ENCODE data around the gene RBBP6.

Gene RBBP6

GRCh38 chr16:24526701-24527495, 12.5 kb upstream of the RBBP6 start:
- CTCF ChIA-PET: interaction anchor here (0.6 to 2.4 kb wide), 4 partner anchors 10 to 313 kb away, joined by 3 to 12 read pairs (median 4); no protein-coding TSS in a partner anchor
- POLR2A ChIA-PET: interaction anchor here (1.0 kb wide), 1 partner anchor 521 kb away, joined by 4 read pairs; no protein-coding TSS in a partner anchor
- H3K4me3 ChIP-seq (ENCODE audit: low read depth, low read length): no peak overlapping the region
- no peaks in the 10 kb centered on the region for H3K36me3 ChIP-seq (ENCODE audit: control insufficient read depth in 2 of 2, insufficient read depth in 1 of 2, low read length in 2 of 2)
- no peaks in the 10 kb centered on the region for H3K9me3 ChIP-seq (ENCODE audit: control insufficient read depth, insufficient read depth, low read depth, low read length)
- no peaks in the 10 kb centered on the region for H3K4me1 ChIP-seq (ENCODE audit: control insufficient read depth, insufficient read depth, low read length)
- H3K27ac ChIP-seq (ENCODE audit: extremely low read depth, low read depth, low read length): no peak overlapping the region
- TF ChIP-seq TRIM28 (IDR thresholded peaks at IDR 0.05; ENCODE audit: borderline replicate concordance, low read length): no peak
- peak; percentile 95 for TF ChIP-seq ZNF121 (tag by site-specific recombination; IDR thresholded peaks at IDR 0.05)

- H3K4me3 ChIP-seq (ENCODE audit: low read depth, low read length): no peak overlapping the region
- no peaks in the 10 kb centered on the region for H3K4me1 ChIP-seq (ENCODE audit: control insufficient read depth, insufficient read depth, low read length)
- TF ChIP-seq ZNF140 (tag by site-specific recombination; IDR thresholded peaks at IDR 0.05) (no peak), ZFP41 (tag by site-specific recombination; IDR thresholded peaks at IDR 0.05; ENCODE audit: borderline replicate concordance) (no peak), PRDM4 (tag by site-specific recombination; IDR thresholded peaks at IDR 0.05) (no peak), ZNF23 (tag by site-specific recombination; IDR thresholded peaks at IDR 0.05; ENCODE audit: borderline replicate concordance) (no peak), ZNF548 (tag by site-specific recombination; IDR thresholded peaks at IDR 0.05) (no peak), ZNF335 (tag by site-specific recombination; conservative IDR thresholded peaks at IDR 0.05) (no peak), ZNF791 (tag by site-specific recombination; IDR thresholded peaks at IDR 0.05) (no peak), GLIS2 (tag by site-specific recombination; IDR thresholded peaks at IDR 0.05) (no peak), PRDM2 (tag by site-specific recombination; IDR thresholded peaks at IDR 0.05; ENCODE audit: borderline replicate concordance) (no peak)
- H3K9me3 ChIP-seq (ENCODE audit: control insufficient read depth, insufficient read depth, low read depth, low read length): no peaks in the 10 kb centered on the region
- ChIA-PET CTCF (interaction anchor here (0.6 to 1.0 kb wide), 3 partner anchors 14 to 974 kb away, joined by 3 to 4 read pairs (median 4); partner anchors contain the start of gene UBFD1), POLR2A (no interaction called here)
- no peak overlapping the region for H3K27ac ChIP-seq (ENCODE audit: extremely low read depth, low read depth, low read length)
- no peaks in the 10 kb centered on the region for H3K36me3 ChIP-seq (ENCODE audit: control insufficient read depth in 2 of 2, insufficient read depth in 1 of 2, low read length in 2 of 2)
Observed at GRCh38 chr16:24531166-24531565, 8.2 kb upstream of the RBBP6 start.

GRCh38 chr16:24534620-24535019, 4.7 kb upstream of the RBBP6 start:
- ChIA-PET POLR2A (no interaction called here), CTCF (no interaction called here)
- no peaks in the 10 kb centered on the region for H3K9me3 ChIP-seq (ENCODE audit: control insufficient read depth, insufficient read depth, low read depth, low read length)
- H3K36me3 ChIP-seq (ENCODE audit: control insufficient read depth in 2 of 2, insufficient read depth in 1 of 2, low read length in 2 of 2): no peaks in the 10 kb centered on the region
- peaks cover 3% of the 10 kb centered on the region; the same call in 1 of the 2 replicates for H3K4me1 ChIP-seq (ENCODE audit: control insufficient read depth, insufficient read depth, low read length)
- no peak for TF ChIP-seq ZNF391 (tag by site-specific recombination; IDR thresholded peaks at IDR 0.05; ENCODE audit: borderline replicate concordance, low read depth)
- H3K27ac ChIP-seq (ENCODE audit: extremely low read depth, low read depth, low read length): no peak overlapping the region
- no peak overlapping the region for H3K4me3 ChIP-seq (ENCODE audit: low read depth, low read length)

Measured in HEK293 (cell line).